Measurements from ENCODE around the gene DCTN5. TPM values are rescaled to one million over a fixed set of nuclear protein-coding genes. Genes with fewer than 3 reads are reported as not detected.

Gene DCTN5
- total RNA-seq, 2 experiments from 2014 or later = 46.9 to 47.8 TPM

DNA sequence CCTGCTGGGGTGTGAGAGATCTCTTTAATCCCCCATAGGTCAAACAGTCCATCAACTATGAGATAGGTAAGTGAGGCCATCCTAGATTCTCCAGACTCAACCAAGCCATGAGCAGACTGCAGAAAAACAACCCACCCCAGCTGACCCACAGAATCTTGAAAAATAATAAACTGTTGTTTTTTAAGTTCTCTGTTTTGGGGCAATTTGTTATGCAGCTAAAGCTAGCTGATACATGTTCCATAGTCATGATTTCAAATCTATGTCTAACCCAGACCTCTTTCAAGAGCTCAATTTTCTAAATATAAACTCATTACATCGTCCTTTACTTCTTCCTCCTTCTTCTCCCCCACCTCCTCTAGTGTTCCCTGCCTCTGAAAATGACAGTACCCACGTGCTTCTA is 61.7 kb downstream of the DCTN5 start:
- Mint-ChIP-seq H3K27ac (no peak overlapping the region), H3K27me3 (peaks cover 26% of the 10 kb centered on the region), H3K9me3 (peaks cover 3% of the 10 kb centered on the region), H3K4me3 (no peak overlapping the region), H3K4me1 (ENCODE audit: low read depth) (no peaks in the 10 kb centered on the region), H3K36me3 (ENCODE audit: low read depth) (no peaks in the 10 kb centered on the region)
- no peaks in the 10 kb centered on the region for H3K36me3 ChIP-seq (ENCODE audit: insufficient read depth, low read length)
- no peak for DNase-seq
- ChIA-PET CTCF (no interaction called here), POLR2A (no interaction called here)
- H3K27me3 ChIP-seq (ENCODE audit: control insufficient read depth in 1 of 2, insufficient read depth in 2 of 2, low read length in 2 of 2) = peaks cover 0 to 4% of the 10 kb centered on the region in 2 experiments
- intact Hi-C loops (cut with DNase I, micrococcal nuclease) = loop anchor here in 1 of 2 experiments (5.0 kb wide), 1 partner anchor 49 kb away; no protein-coding TSS in a partner anchor
- no peak overlapping the region for H3K4me3 ChIP-seq (ENCODE audit: low read length)
- no peak for ATAC-seq (ENCODE audit: poor library complexity)
- peaks cover 8% of the 10 kb centered on the region for H3K4me1 ChIP-seq (ENCODE audit: insufficient read depth, low read length)
- H3K9me3 ChIP-seq (ENCODE audit: control insufficient read depth in 1 of 2, insufficient read depth in 1 of 2, low read length in 2 of 2) = no peaks in the 10 kb centered on the region
- TF ChIP-seq, protein P1, sequence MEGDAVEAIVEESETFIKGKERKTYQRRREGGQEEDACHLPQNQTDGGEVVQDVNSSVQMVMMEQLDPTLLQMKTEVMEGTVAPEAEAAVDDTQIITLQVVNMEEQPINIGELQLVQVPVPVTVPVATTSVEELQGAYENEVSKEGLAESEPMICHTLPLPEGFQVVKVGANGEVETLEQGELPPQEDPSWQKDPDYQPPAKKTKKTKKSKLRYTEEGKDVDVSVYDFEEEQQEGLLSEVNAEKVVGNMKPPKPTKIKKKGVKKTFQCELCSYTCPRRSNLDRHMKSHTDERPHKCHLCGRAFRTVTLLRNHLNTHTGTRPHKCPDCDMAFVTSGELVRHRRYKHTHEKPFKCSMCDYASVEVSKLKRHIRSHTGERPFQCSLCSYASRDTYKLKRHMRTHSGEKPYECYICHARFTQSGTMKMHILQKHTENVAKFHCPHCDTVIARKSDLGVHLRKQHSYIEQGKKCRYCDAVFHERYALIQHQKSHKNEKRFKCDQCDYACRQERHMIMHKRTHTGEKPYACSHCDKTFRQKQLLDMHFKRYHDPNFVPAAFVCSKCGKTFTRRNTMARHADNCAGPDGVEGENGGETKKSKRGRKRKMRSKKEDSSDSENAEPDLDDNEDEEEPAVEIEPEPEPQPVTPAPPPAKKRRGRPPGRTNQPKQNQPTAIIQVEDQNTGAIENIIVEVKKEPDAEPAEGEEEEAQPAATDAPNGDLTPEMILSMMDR (IDR thresholded peaks at IDR 0.05) = no peak
- H3K27ac ChIP-seq (ENCODE audit: low read depth in 1 of 2, low read length in 2 of 2) = no peak overlapping the region

DNA sequence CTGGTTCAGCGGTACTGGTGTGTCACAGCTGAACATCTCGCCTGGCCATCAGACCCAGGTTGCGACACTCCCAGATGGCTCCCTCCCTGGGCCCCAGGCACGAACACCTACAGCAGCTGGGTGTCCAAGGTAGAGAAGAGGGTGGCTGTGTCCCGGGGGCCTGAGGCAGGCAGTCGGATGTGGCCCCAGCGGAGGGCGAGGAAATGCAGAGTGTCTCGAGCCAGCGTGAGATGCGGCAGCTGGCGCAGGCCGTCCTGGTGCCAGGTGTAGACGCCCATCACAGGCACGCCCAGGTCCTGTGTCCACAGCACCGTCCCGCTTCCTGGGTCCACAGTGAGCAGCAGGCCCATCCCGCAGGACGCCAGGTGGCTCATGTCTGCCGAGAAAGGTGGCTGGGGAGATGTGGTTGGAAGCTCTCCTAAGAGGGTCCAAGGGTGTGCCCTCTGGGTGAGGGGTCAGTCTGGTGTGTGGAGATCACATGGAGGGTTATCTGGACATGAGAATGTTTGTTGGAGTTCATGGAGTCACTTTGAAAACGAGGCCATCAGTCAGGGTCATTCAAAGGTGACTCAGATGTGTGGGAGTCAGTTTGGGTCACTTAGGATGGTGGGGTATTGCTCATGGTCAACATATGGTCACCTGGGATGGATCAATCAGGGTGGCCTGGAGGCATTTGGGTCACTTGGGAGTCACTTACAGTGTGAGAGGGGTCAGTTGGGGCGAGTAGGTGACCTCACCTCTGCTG is 63.7 kb downstream of the DCTN5 start:
- DNase-seq (no peak), ATAC-seq (ENCODE audit: poor library complexity) (no peak)
- Histone ChIP-seq H3K9me3 (ENCODE audit: control insufficient read depth in 1 of 2, insufficient read depth in 1 of 2, low read length in 2 of 2) (peaks cover 5% of the 10 kb centered on the region in 2 experiments), H3K36me3 (ENCODE audit: insufficient read depth, low read length) (no peaks in the 10 kb centered on the region), H3K4me1 (ENCODE audit: insufficient read depth, low read length) (no peaks in the 10 kb centered on the region), H3K27me3 (ENCODE audit: control insufficient read depth in 1 of 2, insufficient read depth in 2 of 2, low read length in 2 of 2) (peaks cover 4 to 7% of the 10 kb centered on the region in 2 experiments), H3K4me3 (ENCODE audit: low read length) (no peak overlapping the region), H3K27ac (ENCODE audit: low read depth in 1 of 2, low read length in 2 of 2) (no peak overlapping the region)
- TF ChIP-seq, protein P1 (IDR thresholded peaks at IDR 0.05) = no peak
- Mint-ChIP-seq H3K27ac (no peak overlapping the region), H3K9me3 (peaks cover 3% of the 10 kb centered on the region), H3K27me3 (peaks cover 34% of the 10 kb centered on the region), H3K4me1 (ENCODE audit: low read depth) (no peaks in the 10 kb centered on the region), H3K36me3 (ENCODE audit: low read depth) (no peaks in the 10 kb centered on the region), H3K4me3 (no peak overlapping the region)
- ChIA-PET CTCF (no interaction called here), POLR2A (no interaction called here)
- intact Hi-C loops (cut with DNase I, micrococcal nuclease) = loop anchor here in 1 of 2 experiments (5.0 kb wide), 1 partner anchor 47 kb away; no protein-coding TSS in a partner anchor

DNA sequence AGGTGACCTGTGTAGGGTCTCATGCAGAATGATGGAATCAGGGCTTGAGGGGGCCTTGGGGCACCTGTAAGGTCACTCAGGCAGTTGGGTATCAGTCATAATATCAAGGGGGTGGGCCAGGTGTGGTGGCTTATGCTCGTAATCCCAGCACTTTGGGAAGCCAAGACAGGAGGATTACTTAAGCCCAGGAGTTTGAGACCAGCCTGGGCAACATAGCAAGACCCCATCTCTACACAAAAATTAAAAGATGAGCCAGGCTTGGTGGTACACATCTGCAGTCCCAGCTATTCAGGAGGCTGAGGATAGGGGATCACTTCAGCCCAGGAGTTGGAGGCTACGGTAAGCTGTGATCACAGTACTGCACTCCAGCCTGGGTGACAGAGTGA is 64.2 kb downstream of the DCTN5 start:
- Mint-ChIP-seq H3K27ac (no peak overlapping the region), H3K36me3 (ENCODE audit: low read depth) (no peaks in the 10 kb centered on the region), H3K9me3 (peaks cover 3% of the 10 kb centered on the region), H3K27me3 (peaks cover 40% of the 10 kb centered on the region), H3K4me3 (no peak overlapping the region), H3K4me1 (ENCODE audit: low read depth) (no peaks in the 10 kb centered on the region)
- DNase-seq = no peak
- no peaks in the 10 kb centered on the region for H3K4me1 ChIP-seq (ENCODE audit: insufficient read depth, low read length)
- H3K4me3 ChIP-seq (ENCODE audit: low read length) = no peak overlapping the region
- no peak overlapping the region for H3K27ac ChIP-seq (ENCODE audit: low read depth in 1 of 2, low read length in 2 of 2)
- ChIA-PET CTCF (no interaction called here), POLR2A (no interaction called here)
- peaks cover 5 to 7% of the 10 kb centered on the region in 2 experiments for H3K9me3 ChIP-seq (ENCODE audit: control insufficient read depth in 1 of 2, insufficient read depth in 1 of 2, low read length in 2 of 2)
- TF ChIP-seq, protein P1 (IDR thresholded peaks at IDR 0.05) = no peak
- no peaks in the 10 kb centered on the region for H3K36me3 ChIP-seq (ENCODE audit: insufficient read depth, low read length)
- intact Hi-C loops (cut with DNase I, micrococcal nuclease) = no loop called here
- no peak for ATAC-seq (ENCODE audit: poor library complexity)
- peaks cover 7% of the 10 kb centered on the region in 2 experiments for H3K27me3 ChIP-seq (ENCODE audit: control insufficient read depth in 1 of 2, insufficient read depth in 2 of 2, low read length in 2 of 2)
